Upper lobe of right lung (tissue), 1 donor: ENCODE data around the gene ANK3. TPM values are rescaled to one million over a fixed set of nuclear protein-coding genes. Genes with fewer than 3 reads are reported as not detected.
A peak's percentile ranks its signal among the peaks of the same experiment; 100 is the strongest.

Experiments
- ATAC-seq: fragments of 200-7000 bp; cut with Tn5 transposase; one replicate; pipeline ENCODE4 v1.9.1; 2020; ENCODE audit warnings: mild to moderate bottlenecking, moderate library complexity
- DNase-seq: peaks from one replicate; pipeline ENCODE4 v3.0.0-alpha.2; 2020
- H3K27ac ChIP-seq: fragments of 200-600 bp; one replicate; pipeline ENCODE4 v1.8.0; 2022
- H3K27me3 ChIP-seq: fragments of 200-600 bp; one replicate; pipeline ENCODE4 v1.8.0; 2022; ENCODE audit warnings: mild to moderate bottlenecking
- H3K36me3 ChIP-seq: fragments of 200-600 bp; one replicate; pipeline ENCODE4 v1.8.0; 2022
- H3K4me1 ChIP-seq: fragments of 200-600 bp; one replicate; pipeline ENCODE4 v1.8.0; 2022
- H3K4me3 ChIP-seq: fragments of 200-600 bp; one replicate; pipeline ENCODE4 v1.8.0; 2022; ENCODE audit warnings: mild to moderate bottlenecking
- H3K9me3 ChIP-seq: fragments of 200-600 bp; one replicate; pipeline ENCODE4 v1.8.0; 2022
- intact Hi-C: fragments of 100-400 bp; cut with DNase I; formaldehyde crosslinking; loops from one replicate; pipeline ENCODE4 v1.11.0; 2022
- total RNA-seq: library from RNA; stranded (reverse); fragmentation: NEBNext Ultra II Directional; extraction: Animal tissue kit (Norgen Biotek cat#: 25700); gene quantifications from one replicate; pipeline ENCODE4 v1.2.1, GENCODE V29; 2021
- TF ChIP-seq, protein P1 (sequence below): fragments of 200-600 bp; IDR thresholded peaks from one replicate; pipeline ENCODE4 v1.8.0; 2022; ENCODE audit warnings: antibody characterized with exemption
- donor health status: DM: no; HTN: yes; CAD: no; lungs with severe emphysema.

Gene ANK3
- total RNA-seq, 1 donor from 2014 or later = 91.1 TPM

- intact Hi-C loops = no loop called here
- ATAC-seq (no peak), DNase-seq (no peak)
- no peak overlapping the region for H3K27ac ChIP-seq
- no peaks in the 10 kb centered on the region for H3K9me3 ChIP-seq
- H3K27me3 ChIP-seq = no peaks in the 10 kb centered on the region
- no peaks in the 10 kb centered on the region for H3K4me1 ChIP-seq
- no peaks in the 10 kb centered on the region for H3K36me3 ChIP-seq
- TF ChIP-seq, protein P1, sequence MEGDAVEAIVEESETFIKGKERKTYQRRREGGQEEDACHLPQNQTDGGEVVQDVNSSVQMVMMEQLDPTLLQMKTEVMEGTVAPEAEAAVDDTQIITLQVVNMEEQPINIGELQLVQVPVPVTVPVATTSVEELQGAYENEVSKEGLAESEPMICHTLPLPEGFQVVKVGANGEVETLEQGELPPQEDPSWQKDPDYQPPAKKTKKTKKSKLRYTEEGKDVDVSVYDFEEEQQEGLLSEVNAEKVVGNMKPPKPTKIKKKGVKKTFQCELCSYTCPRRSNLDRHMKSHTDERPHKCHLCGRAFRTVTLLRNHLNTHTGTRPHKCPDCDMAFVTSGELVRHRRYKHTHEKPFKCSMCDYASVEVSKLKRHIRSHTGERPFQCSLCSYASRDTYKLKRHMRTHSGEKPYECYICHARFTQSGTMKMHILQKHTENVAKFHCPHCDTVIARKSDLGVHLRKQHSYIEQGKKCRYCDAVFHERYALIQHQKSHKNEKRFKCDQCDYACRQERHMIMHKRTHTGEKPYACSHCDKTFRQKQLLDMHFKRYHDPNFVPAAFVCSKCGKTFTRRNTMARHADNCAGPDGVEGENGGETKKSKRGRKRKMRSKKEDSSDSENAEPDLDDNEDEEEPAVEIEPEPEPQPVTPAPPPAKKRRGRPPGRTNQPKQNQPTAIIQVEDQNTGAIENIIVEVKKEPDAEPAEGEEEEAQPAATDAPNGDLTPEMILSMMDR = no peak
- H3K4me3 ChIP-seq = no peak overlapping the region
Observed at GRCh38 chr10:60162631-60163030, 227.0 kb downstream of the ANK3 start.

GRCh38 chr10:60155943-60156683 lies 233.6 kb downstream of the ANK3 start:
- TF ChIP-seq, protein P1 = no peak
- Histone ChIP-seq H3K27me3 (no peaks in the 10 kb centered on the region), H3K9me3 (no peaks in the 10 kb centered on the region), H3K4me3 (no peak overlapping the region), H3K36me3 (no peaks in the 10 kb centered on the region), H3K4me1 (no peaks in the 10 kb centered on the region), H3K27ac (no peak overlapping the region)
- DNase-seq (no peak), ATAC-seq (peak; percentile 32)
- intact Hi-C loops = no loop called here

DNA sequence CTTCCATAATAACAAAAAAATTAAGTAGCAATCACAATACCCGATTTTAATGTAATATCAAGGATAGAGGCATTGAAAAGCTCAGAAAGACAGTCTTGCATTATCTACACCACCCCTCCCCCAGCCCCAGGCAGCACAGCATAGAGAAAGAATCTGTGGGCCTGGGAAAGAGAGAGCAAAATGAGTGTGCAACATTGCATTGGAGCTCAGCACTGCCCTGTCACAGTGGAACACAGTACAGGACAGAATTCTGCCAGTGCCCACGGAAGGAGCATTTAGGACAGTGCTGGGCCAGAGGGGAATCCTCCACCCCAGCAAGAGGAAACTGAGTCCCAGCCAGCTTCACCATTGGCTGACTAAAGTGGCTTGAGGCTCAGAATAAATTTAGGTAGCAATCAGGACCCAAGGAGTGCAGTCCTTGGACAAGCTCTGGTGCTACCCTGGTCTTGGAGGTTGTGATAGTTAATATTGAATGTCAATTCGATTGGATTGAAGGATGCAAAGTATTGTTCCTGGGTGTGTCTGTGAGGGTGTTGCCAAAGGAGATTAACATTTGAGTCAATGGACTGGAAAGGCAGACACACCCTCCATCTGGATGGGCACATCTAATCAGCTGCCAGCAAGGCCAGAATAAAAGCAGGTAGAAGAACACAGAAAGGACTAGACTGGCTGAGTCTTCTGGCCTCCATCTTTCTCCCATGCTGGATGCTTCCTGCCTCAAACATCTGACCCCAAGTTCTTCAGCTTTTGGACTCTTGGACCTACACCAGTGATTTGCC lies 234.4 kb downstream of the ANK3 start:
- intact Hi-C loops = no loop called here
- Histone ChIP-seq H3K27me3 (no peaks in the 10 kb centered on the region), H3K36me3 (no peaks in the 10 kb centered on the region), H3K4me1 (no peaks in the 10 kb centered on the region), H3K27ac (no peak overlapping the region), H3K9me3 (no peaks in the 10 kb centered on the region), H3K4me3 (no peak overlapping the region)
- TF ChIP-seq, protein P1 = no peak
- ATAC-seq (no peak), DNase-seq (no peak)

- Histone ChIP-seq H3K27me3 (no peaks in the 10 kb centered on the region), H3K27ac (no peak overlapping the region), H3K4me1 (peaks cover 10% of the 10 kb centered on the region), H3K36me3 (no peaks in the 10 kb centered on the region), H3K9me3 (no peaks in the 10 kb centered on the region), H3K4me3 (no peak overlapping the region)
- TF ChIP-seq, protein P1 = no peak
- intact Hi-C loops = no loop called here
- ATAC-seq = no peak
- no peak for DNase-seq
Observed at GRCh38 chr10:60149003-60149402, 240.7 kb downstream of the ANK3 start.

- ATAC-seq (no peak), DNase-seq (no peak)
- TF ChIP-seq, protein P1 = no peak
- intact Hi-C loops = no loop called here
- no peaks in the 10 kb centered on the region for H3K27me3 ChIP-seq
- no peaks in the 10 kb centered on the region for H3K36me3 ChIP-seq
- H3K4me1 ChIP-seq = peaks cover 10% of the 10 kb centered on the region
- H3K27ac ChIP-seq = no peak overlapping the region
- H3K9me3 ChIP-seq = no peaks in the 10 kb centered on the region
- no peak overlapping the region for H3K4me3 ChIP-seq
Observed at GRCh38 chr10:60148266-60148840, 241.3 kb downstream of the ANK3 start.
